Fibroblast of lung (primary cell): ENCODE data around the gene SPRR2A. TPM values are rescaled to one million over a fixed set of nuclear protein-coding genes. Genes with fewer than 3 reads are reported as not detected.

Experiments
- DNase-seq, 2 donors: peaks; one replicate each; pipeline versions ENCODE4 v3.0.0 to v3.0.0-alpha.2; 2010; ENCODE audit warnings: low read depth in 2 of 2
- H2AFZ ChIP-seq: 2 replicates; pipeline ENCODE4 v1.5.1; 2012; ENCODE audit warnings: low read length, control low read depth, inconsistent platforms
- H3K27ac ChIP-seq: 2 replicates; pipeline ENCODE4 v1.5.1; 2011; ENCODE audit warnings: low read length, control low read depth; ENCODE audit not compliant: insufficient read depth
- H3K27me3 ChIP-seq: 2 replicates; pipeline ENCODE4 v1.5.1; 2011; ENCODE audit warnings: mild to moderate bottlenecking, low read length; ENCODE audit not compliant: control insufficient read depth, insufficient read depth
- H3K36me3 ChIP-seq: 2 replicates; pipeline ENCODE4 v1.5.1; 2011; ENCODE audit warnings: low read length; ENCODE audit not compliant: control insufficient read depth, insufficient read depth
- H3K4me1 ChIP-seq: 2 replicates; pipeline ENCODE4 v1.5.1; 2011; ENCODE audit warnings: low read length; ENCODE audit not compliant: control insufficient read depth, insufficient read depth; ENCODE audit errors: extremely low read depth
- H3K4me2 ChIP-seq: 2 replicates; pipeline ENCODE4 v1.5.1; 2011; ENCODE audit warnings: low read length, control low read depth; ENCODE audit not compliant: insufficient read depth; ENCODE audit errors: extremely low read depth
- H3K4me3 ChIP-seq, 4 experiments: fragments of 200-600 bp in 1 of 4; sonication (generic) in 1 of 4; replicated peaks in 1 of 4; 2 replicates each; pipeline ENCODE4 v1.5.1; 2011 to 2016; ENCODE audit warnings: low read length in 4 of 4, low read depth in 3 of 4, mild to moderate bottlenecking in 3 of 4, control low read depth in 2 of 4, inconsistent platforms in 1 of 4, mixed read lengths in 1 of 4; ENCODE audit not compliant: insufficient read depth in 1 of 4; ENCODE audit errors: control extremely low read depth in 1 of 4
- H3K79me2 ChIP-seq: 2 replicates; pipeline ENCODE4 v1.5.1; 2012; ENCODE audit warnings: mild to moderate bottlenecking, low read length, inconsistent platforms; ENCODE audit not compliant: control insufficient read depth, insufficient read depth
- H3K9ac ChIP-seq: 2 replicates; pipeline ENCODE4 v1.5.1; 2011; ENCODE audit warnings: mild to moderate bottlenecking, low read length, control low read depth; ENCODE audit not compliant: insufficient read depth
- H3K9me3 ChIP-seq: 2 replicates; pipeline ENCODE4 v1.5.1; 2012; ENCODE audit warnings: low read depth, low read length; ENCODE audit not compliant: control insufficient read depth, insufficient read depth
- H4K20me1 ChIP-seq: 2 replicates; pipeline ENCODE4 v1.5.1; 2011; ENCODE audit warnings: low read length; ENCODE audit not compliant: control insufficient read depth, insufficient read depth; ENCODE audit errors: extremely low read depth
- CTCF ChIP-seq, 2 donors: IDR thresholded peaks in 1 of 2; conservative IDR thresholded peaks in 1 of 2; 1 replicate in 1 of 2; 2 replicates in 1 of 2; pipeline ENCODE4 v1.5.1; 2011 to 2012; ENCODE audit warnings: low read length in 2 of 2, control low read depth in 1 of 2, inconsistent platforms in 1 of 2, low read depth in 1 of 2, mild to moderate bottlenecking in 1 of 2
- EZH2 ChIP-seq: IDR thresholded peaks from 2 replicates; pipeline ENCODE4 v1.5.1; 2012; ENCODE audit warnings: low read length, control low read depth, mild to moderate bottlenecking; ENCODE audit errors: missing control alignments
- polyA minus RNA-seq: library from RNA; depleted of rRNA, polyadenylated mRNA; stranded (reverse); fragments of >200 nt; gene quantifications from 2 replicates; pipeline ENCODE4 v1.2.3, GENCODE V29; 2011; ENCODE audit warnings: low replicate concordance
- polyA plus RNA-seq, 2 donors: library from polyadenylated mRNA; depleted of rRNA in 1 of 2; stranded (reverse) in 1 of 2; unstranded in 1 of 2; fragments of >200 nt; gene quantifications; 2 replicates each; pipeline ENCODE4 v1.2.1, GENCODE V29; 2011 to 2012; ENCODE audit warnings: missing spikeins in 1 of 2
- total RNA-seq: library from RNA; depleted of rRNA; stranded (reverse); fragments of >200 nt; gene quantifications from 2 replicates; pipeline ENCODE4 v1.2.1, GENCODE V29; 2014

Gene SPRR2A
- total RNA-seq (not detected in 2 replicates), polyA plus RNA-seq (not detected in 2 replicates), polyA minus RNA-seq (not detected in 2 replicates)
- polyA plus RNA-seq (2012) = not detected in 2 replicates

DNA sequence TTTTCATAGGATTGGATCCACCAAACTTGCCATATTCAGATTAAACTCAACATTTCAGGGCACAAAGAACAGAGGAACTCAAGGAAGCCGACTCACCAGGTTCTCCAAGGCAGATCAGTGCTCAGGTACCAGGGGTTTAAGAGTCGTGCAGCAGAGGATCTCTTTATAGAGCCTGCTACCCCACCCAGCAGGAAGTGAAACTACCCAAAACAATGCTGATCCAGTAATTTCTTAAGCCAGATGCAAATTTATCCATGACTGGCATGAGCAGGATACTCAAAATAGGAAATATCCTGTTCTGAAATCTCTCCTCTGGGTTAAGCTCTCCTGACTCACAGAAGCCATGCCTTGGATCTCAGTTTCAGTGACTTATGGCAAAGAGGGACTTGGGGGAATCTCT is at the start of gene SPRR2A:
Gene SPRR2A (minus strand): TSS at position 138 of the 400 bp plus-strand sequence. CDS start 777 bp downstream, outside the sequence.
- Histone ChIP-seq H3K27ac (no peak within 1 kb of the TSS), H3K9me3 (no peaks in the 10 kb centered on the region), H3K27me3 (no peaks in the 10 kb centered on the region), H3K4me3 (no peak within 1 kb of the TSS), H3K4me1 (no peaks in the 10 kb centered on the region), H4K20me1 (no peaks in the 10 kb centered on the region), H3K4me2 (no peak within 1 kb of the TSS), H3K36me3 (no peaks in the 10 kb centered on the region), H2AFZ (no peak within 1 kb of the TSS), H3K79me2 (no peaks in the 10 kb centered on the region), H3K9ac (no peak within 1 kb of the TSS)
- TF ChIP-seq EZH2 (no peak), CTCF (conservative IDR thresholded peaks at IDR 0.05 in 1 of 2, IDR thresholded peaks at IDR 0.05 in 1 of 2; ENCODE audit: low read depth in 1 of 2, low read length in 2 of 2) (no peak)
- DNase-seq = no peak

GRCh38 chr1:153100245-153100644 is 42.9 kb upstream of the SPRR2A start:
- peak in 1 of 2 donors; percentile 77 for DNase-seq
- no peaks in the 10 kb centered on the region for H4K20me1 ChIP-seq
- H3K36me3 ChIP-seq = no peaks in the 10 kb centered on the region
- H3K27me3 ChIP-seq = no peaks in the 10 kb centered on the region
- TF ChIP-seq CTCF (conservative IDR thresholded peaks at IDR 0.05 in 1 of 2, IDR thresholded peaks at IDR 0.05 in 1 of 2; ENCODE audit: low read depth in 1 of 2, low read length in 2 of 2) (no peak), EZH2 (no peak)
- no peak overlapping the region for H2AFZ ChIP-seq
- H3K4me3 ChIP-seq = no peak overlapping the region
- no peaks in the 10 kb centered on the region for H3K4me1 ChIP-seq
- H3K4me2 ChIP-seq = no peak overlapping the region
- H3K79me2 ChIP-seq = no peaks in the 10 kb centered on the region
- H3K27ac ChIP-seq = no peak overlapping the region
- no peaks in the 10 kb centered on the region for H3K9me3 ChIP-seq
- H3K9ac ChIP-seq = no peak overlapping the region

GRCh38 chr1:153099461-153100045 is 42.2 kb upstream of the SPRR2A start:
- no peaks in the 10 kb centered on the region for H3K27me3 ChIP-seq
- H3K79me2 ChIP-seq = no peaks in the 10 kb centered on the region
- H3K4me2 ChIP-seq = no peak overlapping the region
- H3K36me3 ChIP-seq = no peaks in the 10 kb centered on the region
- H3K4me3 ChIP-seq = no peak overlapping the region
- H2AFZ ChIP-seq = no peak overlapping the region
- H3K9me3 ChIP-seq = no peaks in the 10 kb centered on the region
- H3K27ac ChIP-seq = no peak overlapping the region
- no peak for TF ChIP-seq CTCF (conservative IDR thresholded peaks at IDR 0.05 in 1 of 2, IDR thresholded peaks at IDR 0.05 in 1 of 2; ENCODE audit: low read depth in 1 of 2, low read length in 2 of 2)
- no peak for TF ChIP-seq EZH2
- no peaks in the 10 kb centered on the region for H4K20me1 ChIP-seq
- H3K4me1 ChIP-seq = no peaks in the 10 kb centered on the region
- DNase-seq = no peak
- H3K9ac ChIP-seq = no peak overlapping the region
